BLaER1 treated with 17β-estradiol and CSF1 and Interleukin-3, amounts not matched to agents 10 nM and 100 nM (cell line): ENCODE measurements around the gene TBC1D8B.

Source experiments
- H3K27ac ChIP-seq, 11 experiments: shearing (Covaris generic); formaldehyde crosslinking; 2 replicates each; pipeline ENCODE4 v1.8.1; 2022
- H3K27me3 ChIP-seq, 11 experiments: shearing (Covaris generic); formaldehyde crosslinking; 2 replicates each; pipeline ENCODE4 v1.8.1; 2022
- H3K36me3 ChIP-seq, 11 experiments: shearing (Covaris generic); formaldehyde crosslinking; 2 replicates each; pipeline ENCODE4 v1.8.1; 2022
- H3K4me1 ChIP-seq, 10 experiments: shearing (Covaris generic); formaldehyde crosslinking; 2 replicates each; pipeline ENCODE4 v1.8.1; 2022
- H3K4me2 ChIP-seq, 11 experiments: shearing (Covaris generic); formaldehyde crosslinking; 2 replicates each; pipeline ENCODE4 v1.8.1; 2022
- H3K4me3 ChIP-seq, 10 experiments: shearing (Covaris generic); formaldehyde crosslinking; 2 replicates each; pipeline ENCODE4 v1.8.1; 2022
- H3K9ac ChIP-seq, 11 experiments: shearing (Covaris generic); formaldehyde crosslinking; 2 replicates each; pipeline ENCODE4 v1.8.1; 2022
- H3K9me3 ChIP-seq, 11 experiments: shearing (Covaris generic); formaldehyde crosslinking; replicated peaks in 1 of 11; 2 replicates each; pipeline ENCODE4 v1.8.1; 2022
- H4K20me1 ChIP-seq, 11 experiments: shearing (Covaris generic); formaldehyde crosslinking; 2 replicates each; pipeline ENCODE4 v1.8.1; 2022
- Cebpa-rat ChIP-seq, 11 experiments: shearing (Covaris generic); IDR thresholded peaks; 2 replicates each; pipeline ENCODE4 v1.8.1; 2022

TBC1D8B gene

DNA sequence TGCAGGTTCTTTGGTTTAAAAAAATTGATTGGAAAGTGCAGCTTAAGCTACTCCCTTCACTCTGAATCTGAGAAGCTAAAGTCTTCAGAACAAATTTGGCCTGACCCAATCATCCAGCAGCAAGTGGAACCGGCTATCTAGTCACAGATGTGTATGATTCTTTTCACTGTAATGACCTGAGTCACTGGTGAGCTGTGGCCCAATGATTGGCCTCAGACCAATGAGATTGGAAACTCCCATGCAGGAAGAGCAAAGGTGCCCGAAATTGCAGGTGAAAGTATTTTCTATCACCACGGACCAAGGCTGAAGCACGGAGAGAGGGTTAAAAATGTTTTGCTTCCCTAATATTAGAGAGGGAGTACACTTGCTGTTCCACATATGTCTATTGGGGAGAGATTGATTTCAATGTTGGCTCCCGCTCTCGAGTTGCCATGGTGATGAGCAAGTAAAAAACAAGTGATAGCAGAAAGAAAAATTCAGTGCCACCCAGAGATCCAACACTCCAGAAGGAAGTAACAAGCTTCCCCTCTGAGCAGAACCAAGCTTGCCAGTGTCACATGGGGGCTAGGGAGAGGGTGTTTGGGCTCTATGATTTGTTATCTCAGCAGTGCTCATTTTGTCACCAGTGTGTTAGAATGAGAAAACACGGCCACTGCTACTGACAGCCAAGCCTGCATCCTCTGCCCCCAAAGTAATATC, 89.4 kb downstream of the TBC1D8B start:
- Histone ChIP-seq H3K4me1 (peaks cover 0 to 6% (median 0%) of the 10 kb centered on the region in 10 experiments; a peak in 6 of 20 replicates), H3K27ac (no peak overlapping the region), H3K4me2 (no peak overlapping the region), H3K27me3 (peaks cover 90 to 100% (median 99%) of the 10 kb centered on the region in 11 experiments), H3K36me3 (no peaks in the 10 kb centered on the region), H4K20me1 (peaks cover 0 to 8% (median 0%) of the 10 kb centered on the region in 11 experiments; a peak in 5 of 22 replicates), H3K9me3 (peaks cover 0 to 14% (median 7%) of the 10 kb centered on the region in 11 experiments; a peak in 10 of 22 replicates), H3K4me3 (no peak overlapping the region), H3K9ac (no peak overlapping the region)
- TF ChIP-seq Cebpa-rat (IDR thresholded peaks at IDR 0.05), result no peak

GRCh38 chrX:106894392-106894909, 92.0 kb downstream of the TBC1D8B start:
- peaks cover 0 to 6% (median 0%) of the 10 kb centered on the region in 10 experiments; a peak in 6 of 20 replicates for H3K4me1 ChIP-seq
- H3K27me3 ChIP-seq, result peaks cover 82 to 98% (median 93%) of the 10 kb centered on the region in 11 experiments
- H4K20me1 ChIP-seq, result peaks cover 0 to 8% (median 0%) of the 10 kb centered on the region in 11 experiments; a peak in 5 of 22 replicates
- no peak overlapping the region for H3K27ac ChIP-seq
- H3K4me3 ChIP-seq, result no peak overlapping the region
- no peaks in the 10 kb centered on the region for H3K9me3 ChIP-seq
- H3K36me3 ChIP-seq, result no peaks in the 10 kb centered on the region
- peak overlapping the region in 5 of 11 experiments; percentile 8 to 29 (median 20); a peak in 5 of 22 replicates for H3K4me2 ChIP-seq
- no peak for TF ChIP-seq Cebpa-rat (IDR thresholded peaks at IDR 0.05)
- no peak overlapping the region for H3K9ac ChIP-seq

- H3K9ac ChIP-seq, result no peak overlapping the region
- peaks cover 0 to 8% (median 0%) of the 10 kb centered on the region in 11 experiments; a peak in 7 of 22 replicates for H4K20me1 ChIP-seq
- no peaks in the 10 kb centered on the region for H3K36me3 ChIP-seq
- H3K9me3 ChIP-seq, result no peaks in the 10 kb centered on the region
- H3K4me2 ChIP-seq, result peak overlapping the region in 4 of 11 experiments; percentile 8 to 29 (median 22); a peak in 4 of 22 replicates
- TF ChIP-seq Cebpa-rat (IDR thresholded peaks at IDR 0.05), result no peak
- no peak overlapping the region for H3K27ac ChIP-seq
- no peak overlapping the region for H3K4me3 ChIP-seq
- H3K27me3 ChIP-seq, result peaks cover 83 to 98% (median 93%) of the 10 kb centered on the region in 11 experiments
- peaks cover 0 to 6% (median 0%) of the 10 kb centered on the region in 10 experiments; a peak in 6 of 20 replicates for H3K4me1 ChIP-seq
These were observed 92.5 kb downstream of the TBC1D8B start for GRCh38 chrX:106894978-106895452.

- H3K9ac ChIP-seq, result no peak overlapping the region
- H4K20me1 ChIP-seq, result peaks cover 0 to 8% (median 0%) of the 10 kb centered on the region in 11 experiments; a peak in 7 of 22 replicates
- no peak overlapping the region for H3K27ac ChIP-seq
- no peak overlapping the region for H3K4me2 ChIP-seq
- TF ChIP-seq Cebpa-rat (IDR thresholded peaks at IDR 0.05), result no peak
- H3K4me3 ChIP-seq, result no peak overlapping the region
- peaks cover 0 to 6% (median 0%) of the 10 kb centered on the region in 10 experiments; a peak in 6 of 20 replicates for H3K4me1 ChIP-seq
- H3K27me3 ChIP-seq, result peaks cover 83 to 98% (median 93%) of the 10 kb centered on the region in 11 experiments
- no peaks in the 10 kb centered on the region for H3K36me3 ChIP-seq
- no peaks in the 10 kb centered on the region for H3K9me3 ChIP-seq
These were observed 94.8 kb downstream of the TBC1D8B start for GRCh38 chrX:106897259-106897658.

- peaks cover 0 to 8% (median 0%) of the 10 kb centered on the region in 11 experiments; a peak in 7 of 22 replicates for H4K20me1 ChIP-seq
- H3K27ac ChIP-seq, result no peak overlapping the region
- no peaks in the 10 kb centered on the region for H3K9me3 ChIP-seq
- H3K9ac ChIP-seq, result no peak overlapping the region
- no peak for TF ChIP-seq Cebpa-rat (IDR thresholded peaks at IDR 0.05)
- no peak overlapping the region for H3K4me2 ChIP-seq
- H3K4me1 ChIP-seq, result peaks cover 0 to 8% (median 2%) of the 10 kb centered on the region in 10 experiments; a peak in 7 of 20 replicates
- peaks cover 81 to 98% (median 93%) of the 10 kb centered on the region in 11 experiments for H3K27me3 ChIP-seq
- no peak overlapping the region for H3K4me3 ChIP-seq
- no peaks in the 10 kb centered on the region for H3K36me3 ChIP-seq
These were observed 96.0 kb downstream of the TBC1D8B start for GRCh38 chrX:106898462-106898861.

- no peak for TF ChIP-seq Cebpa-rat (IDR thresholded peaks at IDR 0.05)
- H3K4me1 ChIP-seq, result peaks cover 0 to 12% (median 6%) of the 10 kb centered on the region in 10 experiments; a peak in 7 of 20 replicates
- no peak overlapping the region for H3K27ac ChIP-seq
- H3K27me3 ChIP-seq, result peaks cover 81 to 99% (median 93%) of the 10 kb centered on the region in 11 experiments
- H3K9me3 ChIP-seq, result no peaks in the 10 kb centered on the region
- no peak overlapping the region for H3K4me2 ChIP-seq
- H3K4me3 ChIP-seq, result no peak overlapping the region
- H3K9ac ChIP-seq, result no peak overlapping the region
- peaks cover 0 to 13% (median 0%) of the 10 kb centered on the region in 11 experiments; a peak in 9 of 22 replicates for H4K20me1 ChIP-seq
- H3K36me3 ChIP-seq, result no peaks in the 10 kb centered on the region
These were observed 96.8 kb downstream of the TBC1D8B start for GRCh38 chrX:106899276-106899675.

- H3K27me3 ChIP-seq, result peaks cover 81 to 99% (median 93%) of the 10 kb centered on the region in 11 experiments
These were observed 97.4 kb downstream of the TBC1D8B start for GRCh38 chrX:106899841-106900240.

DNA sequence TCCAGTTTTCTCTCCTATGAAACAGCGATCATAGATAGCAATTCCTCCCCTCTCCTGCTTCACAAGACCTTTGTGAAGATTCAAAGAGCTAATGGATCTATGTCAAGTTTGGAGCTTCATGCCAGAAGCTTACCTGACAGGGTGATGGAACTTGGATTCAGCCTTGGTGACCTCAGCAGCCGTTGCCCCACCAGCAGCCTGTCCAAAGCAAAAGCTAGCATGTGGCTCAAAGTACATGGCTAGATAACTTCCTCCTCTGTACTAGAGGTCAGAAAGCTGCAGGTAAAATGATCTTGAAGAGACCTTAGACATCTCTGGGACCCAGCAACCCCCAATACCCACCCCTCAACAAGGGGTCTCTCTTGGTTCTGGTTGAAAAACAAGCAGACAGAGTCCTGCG, 98.9 kb downstream of the TBC1D8B start:
- Histone ChIP-seq H3K4me3 (no peak overlapping the region), H3K4me1 (peaks cover 0 to 8% (median 2%) of the 10 kb centered on the region in 10 experiments; a peak in 3 of 20 replicates), H3K27me3 (peaks cover 81 to 99% (median 93%) of the 10 kb centered on the region in 11 experiments), H3K36me3 (no peaks in the 10 kb centered on the region), H3K27ac (no peak overlapping the region), H4K20me1 (peaks cover 0 to 12% (median 0%) of the 10 kb centered on the region in 11 experiments; a peak in 9 of 22 replicates), H3K4me2 (no peak overlapping the region), H3K9ac (no peak overlapping the region), H3K9me3 (no peaks in the 10 kb centered on the region)
- TF ChIP-seq Cebpa-rat (IDR thresholded peaks at IDR 0.05), result no peak

More at GRCh38 chrX:106899841-106900240, 97.4 kb downstream of the TBC1D8B start:
- peaks cover 0 to 10% (median 0%) of the 10 kb centered on the region in 11 experiments; a peak in 10 of 22 replicates for H4K20me1 ChIP-seq
- H3K9me3 ChIP-seq, result no peaks in the 10 kb centered on the region
- H3K4me2 ChIP-seq, result no peak overlapping the region
- no peaks in the 10 kb centered on the region for H3K36me3 ChIP-seq
- no peak overlapping the region for H3K9ac ChIP-seq
- no peak overlapping the region for H3K4me3 ChIP-seq
- no peak overlapping the region for H3K27ac ChIP-seq
- TF ChIP-seq Cebpa-rat (IDR thresholded peaks at IDR 0.05), result no peak
- H3K4me1 ChIP-seq, result peaks cover 0 to 9% (median 5%) of the 10 kb centered on the region in 10 experiments; a peak in 7 of 20 replicates

GRCh38 chrX:106901781-106902219, 99.3 kb downstream of the TBC1D8B start:
- H3K4me2 ChIP-seq, result no peak overlapping the region
- peaks cover 0 to 9% (median 2%) of the 10 kb centered on the region in 10 experiments; a peak in 3 of 20 replicates for H3K4me1 ChIP-seq
- peaks cover 81 to 99% (median 93%) of the 10 kb centered on the region in 11 experiments for H3K27me3 ChIP-seq
- no peak overlapping the region for H3K4me3 ChIP-seq
- no peaks in the 10 kb centered on the region for H3K9me3 ChIP-seq
- H3K36me3 ChIP-seq, result no peaks in the 10 kb centered on the region
- H3K9ac ChIP-seq, result no peak overlapping the region
- no peak overlapping the region for H3K27ac ChIP-seq
- H4K20me1 ChIP-seq, result peaks cover 0 to 12% (median 0%) of the 10 kb centered on the region in 11 experiments; a peak in 9 of 22 replicates
- no peak for TF ChIP-seq Cebpa-rat (IDR thresholded peaks at IDR 0.05)
